ENCODE measurements around the gene MEGF9. TPM values are rescaled to one million over a fixed set of nuclear protein-coding genes. Genes with fewer than 3 reads are reported as not detected.

Gene MEGF9
- total and polyA plus RNA-seq, 12 donors: 3.9 to 28.5 (median 19.7) TPM

DNA sequence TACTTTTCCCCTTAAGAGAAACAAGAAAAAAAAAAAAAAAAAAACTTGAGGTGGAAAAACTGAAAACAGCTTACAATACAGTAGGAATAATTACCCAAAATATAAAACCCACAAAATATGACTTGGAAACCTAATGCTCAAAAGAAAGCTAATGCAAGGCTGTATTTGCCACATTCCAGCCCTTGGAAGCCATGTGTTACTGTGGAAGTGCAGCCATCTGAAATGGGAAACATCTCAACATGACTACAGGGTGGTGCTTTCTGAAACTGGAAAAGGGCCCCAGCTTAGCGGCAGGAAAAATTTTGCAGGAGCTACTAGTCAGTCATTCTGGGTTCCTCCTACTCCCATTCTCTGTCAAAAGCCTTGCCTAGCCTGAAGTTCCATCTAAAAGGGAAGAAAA, 154.7 kb downstream of the MEGF9 start:
- no peaks in the 10 kb centered on the region for H3K27me3 ChIP-seq
- DNase-seq: no peak
- intact Hi-C loops (cut with DNase I): no loop called here
- WGBS, 4 donors: 67 to 100% (median 95%) methylated on average over 1 of the region's 1 CpG
- H3K9me3 ChIP-seq (replicated peaks in 1 of 3): no peaks in the 10 kb centered on the region
- no peak overlapping the region for H3K4me3 ChIP-seq
- H3K27ac ChIP-seq: no peak overlapping the region
- no peak for TF ChIP-seq CTCF (IDR thresholded peaks at IDR 0.05)
- no peak for TF ChIP-seq POLR2A (IDR thresholded peaks at IDR 0.05)
- no peaks in the 10 kb centered on the region for H3K36me3 ChIP-seq (replicated peaks in 1 of 2)
- H3K4me1 ChIP-seq (replicated peaks in 1 of 2): no peaks in the 10 kb centered on the region

DNA sequence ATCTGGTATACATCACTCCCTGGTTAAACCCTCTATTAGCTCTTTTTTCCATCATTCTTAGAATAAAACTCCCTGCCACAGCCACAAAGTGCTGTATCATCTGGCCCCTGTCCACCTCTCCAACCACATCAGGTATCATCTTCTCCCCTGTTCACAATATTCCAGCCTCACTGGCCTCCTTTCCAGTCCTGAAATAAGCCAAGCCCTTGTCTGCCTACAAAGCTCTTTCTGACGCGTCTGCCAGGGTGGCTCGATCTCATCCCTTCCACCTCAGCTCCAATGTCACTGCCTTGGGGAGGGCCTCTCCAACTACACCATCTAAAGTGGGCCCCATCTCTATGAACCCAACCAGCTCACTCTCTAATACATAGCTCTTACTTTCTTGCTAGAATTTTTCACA, 155.8 kb downstream of the MEGF9 start:
- H3K4me1 ChIP-seq (replicated peaks in 1 of 2): no peaks in the 10 kb centered on the region
- WGBS, 4 donors: 94 to 99% (median 98%) methylated on average over 3 of the region's 3 CpGs
- no peak overlapping the region for H3K27ac ChIP-seq
- no peaks in the 10 kb centered on the region for H3K36me3 ChIP-seq (replicated peaks in 1 of 2)
- no peaks in the 10 kb centered on the region for H3K27me3 ChIP-seq
- intact Hi-C loops (cut with DNase I): no loop called here
- no peak for DNase-seq
- H3K9me3 ChIP-seq (replicated peaks in 1 of 3): no peaks in the 10 kb centered on the region
- no peak for TF ChIP-seq CTCF (IDR thresholded peaks at IDR 0.05)
- TF ChIP-seq POLR2A (IDR thresholded peaks at IDR 0.05): no peak
- no peak overlapping the region for H3K4me3 ChIP-seq

DNA sequence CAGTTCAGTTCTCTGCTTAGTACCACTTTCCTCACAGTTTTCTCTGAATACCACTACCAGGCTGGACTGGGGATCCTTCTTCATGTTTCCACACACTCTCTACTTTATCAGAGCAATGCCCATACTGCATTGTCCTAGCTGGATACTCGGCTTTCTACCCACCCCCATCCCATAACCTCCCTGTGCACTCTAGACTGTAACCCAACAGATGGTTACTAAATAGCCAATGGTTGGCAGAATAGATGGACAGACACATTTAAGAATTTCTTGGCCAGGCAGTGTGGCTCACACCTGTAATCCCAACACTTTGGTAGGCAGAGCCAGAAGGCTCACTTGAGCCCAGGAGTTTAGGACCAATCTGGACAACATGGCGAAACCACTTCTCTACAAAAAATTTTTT, 157.1 kb downstream of the MEGF9 start:
- H3K36me3 ChIP-seq (replicated peaks in 1 of 2): no peaks in the 10 kb centered on the region
- H3K27ac ChIP-seq: no peak overlapping the region
- no peak overlapping the region for H3K4me3 ChIP-seq
- H3K9me3 ChIP-seq (replicated peaks in 1 of 3): no peaks in the 10 kb centered on the region
- no peak for TF ChIP-seq POLR2A (IDR thresholded peaks at IDR 0.05)
- TF ChIP-seq CTCF (IDR thresholded peaks at IDR 0.05): no peak
- H3K27me3 ChIP-seq: no peaks in the 10 kb centered on the region
- intact Hi-C loops (cut with DNase I): no loop called here
- H3K4me1 ChIP-seq (replicated peaks in 1 of 2): no peaks in the 10 kb centered on the region
- WGBS, 4 donors: 48 to 82% (median 48%) methylated on average over 2 of the region's 2 CpGs
- DNase-seq: no peak

DNA sequence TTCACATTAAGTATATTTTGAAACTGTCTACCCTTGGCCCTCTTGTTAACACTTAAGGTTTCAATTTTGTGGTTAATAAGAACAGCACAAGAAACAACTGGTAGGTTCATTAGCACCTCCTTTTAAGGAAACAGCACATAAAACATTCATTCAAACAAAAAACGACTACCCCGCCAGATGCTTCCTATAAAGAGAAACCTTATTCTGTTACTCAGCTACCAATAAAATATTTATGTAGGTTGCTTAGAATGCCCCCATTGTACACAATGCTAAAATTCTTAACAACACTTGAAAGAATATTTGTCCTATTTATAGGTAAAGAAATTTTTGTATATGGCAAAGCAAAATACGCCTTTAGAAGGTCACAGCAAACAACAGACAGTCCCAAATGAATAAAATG, 157.5 kb downstream of the MEGF9 start:
- WGBS, 4 donors: 89 to 94% (median 91%) methylated on average over 3 of the region's 3 CpGs
- Histone ChIP-seq H3K27ac (no peak overlapping the region), H3K9me3 (replicated peaks in 1 of 3) (no peaks in the 10 kb centered on the region), H3K36me3 (replicated peaks in 1 of 2) (no peaks in the 10 kb centered on the region), H3K4me3 (no peak overlapping the region), H3K27me3 (no peaks in the 10 kb centered on the region), H3K4me1 (replicated peaks in 1 of 2) (no peaks in the 10 kb centered on the region)
- TF ChIP-seq POLR2A (IDR thresholded peaks at IDR 0.05): no peak
- no peak for TF ChIP-seq CTCF (IDR thresholded peaks at IDR 0.05)
- intact Hi-C loops (cut with DNase I): no loop called here
- no peak for DNase-seq

All from adrenal gland (tissue), 12 donors.